Transverse colon (tissue), 4 donors: ENCODE results near the gene CCDC141.

ENCODE experiments used
- EP300 ChIP-seq: sonication (generic); formaldehyde crosslinking; IDR thresholded peaks from one replicate; pipeline ENCODE4 v1.6.1; 2017; ENCODE audit warnings: antibody characterized with exemption, low read depth
- POLR2A ChIP-seq: fragments of 450-650 bp; IDR thresholded peaks from one replicate; pipeline ENCODE4 v1.6.1; 2016; ENCODE audit warnings: antibody characterized with exemption, mild to moderate bottlenecking, moderate library complexity
- POLR2AphosphoS5 ChIP-seq, 3 donors: sonication (generic); formaldehyde crosslinking; IDR thresholded peaks; one replicate each; pipeline ENCODE4 v1.6.1; 2016; ENCODE audit warnings: antibody characterized with exemption in 3 of 3
- TF ChIP-seq, protein P1 (sequence below), 5 experiments: fragments of 200-600 bp in 3 of 5; fragments of 450-650 bp in 2 of 5; sonication (generic) in 3 of 5; IDR thresholded peaks; 1 replicate in 2 of 5; 2 replicates in 3 of 5; pipeline ENCODE4 v1.5.1; 2016 to 2017; ENCODE audit warnings: antibody characterized with exemption in 5 of 5, inconsistent platforms in 3 of 5, mild to moderate bottlenecking in 2 of 5, moderate library complexity in 1 of 5

- TF ChIP-seq, protein P1, sequence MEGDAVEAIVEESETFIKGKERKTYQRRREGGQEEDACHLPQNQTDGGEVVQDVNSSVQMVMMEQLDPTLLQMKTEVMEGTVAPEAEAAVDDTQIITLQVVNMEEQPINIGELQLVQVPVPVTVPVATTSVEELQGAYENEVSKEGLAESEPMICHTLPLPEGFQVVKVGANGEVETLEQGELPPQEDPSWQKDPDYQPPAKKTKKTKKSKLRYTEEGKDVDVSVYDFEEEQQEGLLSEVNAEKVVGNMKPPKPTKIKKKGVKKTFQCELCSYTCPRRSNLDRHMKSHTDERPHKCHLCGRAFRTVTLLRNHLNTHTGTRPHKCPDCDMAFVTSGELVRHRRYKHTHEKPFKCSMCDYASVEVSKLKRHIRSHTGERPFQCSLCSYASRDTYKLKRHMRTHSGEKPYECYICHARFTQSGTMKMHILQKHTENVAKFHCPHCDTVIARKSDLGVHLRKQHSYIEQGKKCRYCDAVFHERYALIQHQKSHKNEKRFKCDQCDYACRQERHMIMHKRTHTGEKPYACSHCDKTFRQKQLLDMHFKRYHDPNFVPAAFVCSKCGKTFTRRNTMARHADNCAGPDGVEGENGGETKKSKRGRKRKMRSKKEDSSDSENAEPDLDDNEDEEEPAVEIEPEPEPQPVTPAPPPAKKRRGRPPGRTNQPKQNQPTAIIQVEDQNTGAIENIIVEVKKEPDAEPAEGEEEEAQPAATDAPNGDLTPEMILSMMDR (IDR thresholded peaks at IDR 0.05) = no peak
- TF ChIP-seq EP300 (no peak), POLR2A (no peak), POLR2AphosphoS5 (IDR thresholded peaks at IDR 0.05) (no peak)
Measured at GRCh38 chr2:179059026-179059700, 9.2 kb upstream of the CCDC141 start.
